Common myeloid progenitor, CD34-positive (primary cell): ENCODE measurements around the gene AUH.

Experiments
- CTCF ChIA-PET: fragments of 350-600 bp; sonication (Branson Sonifier 250); formaldehyde crosslinking; loops from one replicate; lab custom pipeline; 2021; ENCODE audit warnings: antibody characterized with exemption; lab: Charles Lee
- POLR2A ChIA-PET: fragments of 350-600 bp; sonication (Branson Sonifier 250); formaldehyde crosslinking; loops from one replicate; lab custom pipeline; 2021; ENCODE audit warnings: antibody characterized with exemption; lab: Charles Lee
- DNase-seq, 3 donors: peaks; one replicate each; pipeline versions ENCODE4 v3.0.0 to v3.0.0-alpha.2; 2013
- H3K27ac ChIP-seq, 2 experiments: 1 replicate in 1 of 2; 2 replicates in 1 of 2; pipeline ENCODE4 v1.7.0; 2013; ENCODE audit warnings: inconsistent platforms in 2 of 2, low read length in 2 of 2, mild to moderate bottlenecking in 2 of 2, low read depth in 1 of 2, moderate library complexity in 1 of 2; ENCODE audit not compliant: severe bottlenecking in 2 of 2, insufficient read depth in 1 of 2, poor library complexity in 1 of 2
- H3K27me3 ChIP-seq, 5 experiments: replicated peaks in 2 of 5; 1 replicate in 3 of 5; 2 replicates in 2 of 5; pipeline versions ENCODE4 v1.6.1 to v1.7.0; 2013; ENCODE audit warnings: low read length in 4 of 5, mild to moderate bottlenecking in 2 of 5, moderate library complexity in 2 of 5, inconsistent platforms in 1 of 5; ENCODE audit not compliant: insufficient read depth in 5 of 5, control insufficient read depth in 4 of 5
- H3K36me3 ChIP-seq, 4 experiments: 1 replicate in 2 of 4; 2 replicates in 2 of 4; pipeline versions ENCODE4 v1.6.1 to v1.7.0; 2013; ENCODE audit warnings: low read length in 3 of 4, control low read depth in 1 of 4, mild to moderate bottlenecking in 1 of 4; ENCODE audit not compliant: control insufficient read depth in 4 of 4, insufficient read depth in 4 of 4
- H3K4me1 ChIP-seq, 4 experiments: 1 replicate in 3 of 4; 2 replicates in 1 of 4; pipeline versions ENCODE4 v1.6.1 to v1.7.1; 2013; ENCODE audit warnings: low read length in 3 of 4, mild to moderate bottlenecking in 3 of 4, control low read depth in 1 of 4, inconsistent platforms in 1 of 4, moderate library complexity in 1 of 4; ENCODE audit not compliant: control insufficient read depth in 4 of 4, insufficient read depth in 4 of 4; ENCODE audit errors: control extremely low read depth in 1 of 4
- H3K4me3 ChIP-seq, 7 experiments: 1 replicate in 4 of 7; 2 replicates in 3 of 7; pipeline versions ENCODE4 v1.5.1 to v1.7.0; 2013; ENCODE audit warnings: mild to moderate bottlenecking in 7 of 7, low read length in 6 of 7, moderate library complexity in 6 of 7, inconsistent platforms in 2 of 7, low read depth in 2 of 7, control low read depth in 1 of 7; ENCODE audit not compliant: insufficient read depth in 4 of 7, control insufficient read depth in 1 of 7; ENCODE audit errors: extremely low read depth in 1 of 7
- H3K9me3 ChIP-seq, 5 experiments: 1 replicate in 4 of 5; 2 replicates in 1 of 5; pipeline versions ENCODE4 v1.6.1 to v1.7.1; 2013; ENCODE audit warnings: low read length in 4 of 5, mild to moderate bottlenecking in 2 of 5, inconsistent platforms in 1 of 5, low read depth in 1 of 5, moderate library complexity in 1 of 5; ENCODE audit not compliant: control insufficient read depth in 4 of 5, insufficient read depth in 2 of 5; ENCODE audit errors: control extremely low read depth in 1 of 5
- WGBS: methylation state at CpG from one replicate; pipeline ENCODE4 v1.1.5; 2013; ENCODE audit not compliant: insufficient coverage; 5-methylcytosine and 5-hydroxymethylcytosine counted together

AUH gene

GRCh38 chr9:91342575-91342974, 19.1 kb downstream of the AUH start:
- 100% methylated on average over 3 of the region's 3 CpGs for WGBS
- Histone ChIP-seq H3K4me3 (no peak overlapping the region), H3K27ac (no peak overlapping the region), H3K36me3 (peaks cover 7 to 42% (median 23%) of the 10 kb centered on the region in 4 experiments), H3K9me3 (peaks cover 0 to 5% (median 0%) of the 10 kb centered on the region in 5 experiments), H3K27me3 (no peaks in the 10 kb centered on the region), H3K4me1 (peaks cover 0 to 3% (median 0%) of the 10 kb centered on the region in 4 experiments)
- ChIA-PET POLR2A (no interaction called here), CTCF (interaction anchor here (2.5 kb wide), 1 partner anchor 12 kb away, joined by 9 read pairs; no protein-coding TSS in a partner anchor)
- DNase-seq, result no peak

- no peak for DNase-seq
- POLR2A ChIA-PET, result no interaction called here
- 96% methylated on average over 3 of the region's 3 CpGs for WGBS
These were observed 20.0 kb downstream of the AUH start for GRCh38 chr9:91341749-91342148.

GRCh38 chr9:91341258-91341746, 20.4 kb downstream of the AUH start:
- no peak overlapping the region for H3K27ac ChIP-seq
- ChIA-PET CTCF (interaction anchor here (0.9 to 2.5 kb wide), 7 partner anchors 13 to 426 kb away, joined by 3 to 9 read pairs (median 4); no protein-coding TSS in a partner anchor), POLR2A (no interaction called here)
- no peaks in the 10 kb centered on the region for H3K27me3 ChIP-seq
- peaks cover 0 to 5% (median 0%) of the 10 kb centered on the region in 5 experiments for H3K9me3 ChIP-seq
- peak; percentile 3 to 50 (median 33) for DNase-seq
- H3K4me3 ChIP-seq, result no peak overlapping the region
- WGBS, result 86% methylated on average over 3 of the region's 3 CpGs
- H3K4me1 ChIP-seq, result peaks cover 0 to 3% (median 0%) of the 10 kb centered on the region in 4 experiments
- H3K36me3 ChIP-seq, result peaks cover 7 to 42% (median 24%) of the 10 kb centered on the region in 4 experiments

More at GRCh38 chr9:91341749-91342148, 20.0 kb downstream of the AUH start:
- Histone ChIP-seq H3K27ac (no peak overlapping the region), H3K4me3 (no peak overlapping the region), H3K9me3 (peaks cover 0 to 5% (median 0%) of the 10 kb centered on the region in 5 experiments), H3K4me1 (peaks cover 0 to 3% (median 0%) of the 10 kb centered on the region in 4 experiments), H3K36me3 (peaks cover 7 to 42% (median 24%) of the 10 kb centered on the region in 4 experiments), H3K27me3 (no peaks in the 10 kb centered on the region)
- CTCF ChIA-PET, result interaction anchor here (0.9 to 2.5 kb wide), 6 partner anchors 13 to 427 kb away, joined by 3 to 9 read pairs (median 4); no protein-coding TSS in a partner anchor

GRCh38 chr9:91340395-91340967, 21.2 kb downstream of the AUH start:
- ChIA-PET CTCF (interaction anchor here (1.3 to 2.5 kb wide), 4 partner anchors 13 to 307 kb away, joined by 4 to 9 read pairs (median 5); no protein-coding TSS in a partner anchor), POLR2A (no interaction called here)
- H3K4me1 ChIP-seq, result peaks cover 0 to 3% (median 0%) of the 10 kb centered on the region in 4 experiments
- no peak overlapping the region for H3K27ac ChIP-seq
- peaks cover 0 to 5% (median 0%) of the 10 kb centered on the region in 5 experiments for H3K9me3 ChIP-seq
- WGBS, result 89% methylated on average over 1 of the region's 1 CpG
- no peak overlapping the region for H3K4me3 ChIP-seq
- no peaks in the 10 kb centered on the region for H3K27me3 ChIP-seq
- peaks cover 7 to 42% (median 24%) of the 10 kb centered on the region in 4 experiments for H3K36me3 ChIP-seq
- DNase-seq, result no peak

- no peak overlapping the region for H3K4me3 ChIP-seq
- peaks cover 0 to 5% (median 0%) of the 10 kb centered on the region in 5 experiments for H3K9me3 ChIP-seq
- ChIA-PET CTCF (interaction anchor here (0.9 to 2.1 kb wide), 2 partner anchors 11 to 81 kb away, joined by 3 to 5 read pairs; no protein-coding TSS in a partner anchor), POLR2A (no interaction called here)
- H3K36me3 ChIP-seq, result peaks cover 9 to 42% (median 23%) of the 10 kb centered on the region in 4 experiments
- no peak overlapping the region for H3K27ac ChIP-seq
- peaks cover 0 to 3% (median 0%) of the 10 kb centered on the region in 4 experiments for H3K4me1 ChIP-seq
- no peaks in the 10 kb centered on the region for H3K27me3 ChIP-seq
- no peak for DNase-seq
These were observed 23.0 kb downstream of the AUH start for GRCh38 chr9:91338681-91339080.

- peaks cover 0 to 7% (median 0%) of the 10 kb centered on the region in 4 experiments for H3K4me1 ChIP-seq
- no peak for DNase-seq
- ChIA-PET POLR2A (no interaction called here), CTCF (interaction anchor here (1.3 to 1.5 kb wide), 4 partner anchors 14 to 422 kb away, joined by 3 to 4 read pairs (median 4); no protein-coding TSS in a partner anchor)
- no peaks in the 10 kb centered on the region for H3K27me3 ChIP-seq
- H3K4me3 ChIP-seq, result no peak overlapping the region
- peaks cover 2 to 30% (median 17%) of the 10 kb centered on the region in 4 experiments for H3K36me3 ChIP-seq
- no peaks in the 10 kb centered on the region for H3K9me3 ChIP-seq
- 80% methylated on average over 1 of the region's 1 CpG for WGBS
- no peak overlapping the region for H3K27ac ChIP-seq
These were observed 24.9 kb downstream of the AUH start for GRCh38 chr9:91336786-91337185.

- ChIA-PET POLR2A (no interaction called here), CTCF (no interaction called here)
- peaks cover 0 to 7% (median 0%) of the 10 kb centered on the region in 4 experiments for H3K4me1 ChIP-seq
- no peak overlapping the region for H3K27ac ChIP-seq
- DNase-seq, result no peak
- peaks cover under 1 to 21% (median 9%) of the 10 kb centered on the region in 4 experiments for H3K36me3 ChIP-seq
- H3K9me3 ChIP-seq, result peaks cover 0 to 13% (median 4%) of the 10 kb centered on the region in 5 experiments
- H3K27me3 ChIP-seq, result no peaks in the 10 kb centered on the region
- no peak overlapping the region for H3K4me3 ChIP-seq
- 84% methylated on average over 4 of the region's 4 CpGs for WGBS
These were observed 27.7 kb downstream of the AUH start for GRCh38 chr9:91334053-91334452.
